A673 (cell line): ENCODE data around the gene M1AP. TPM values are rescaled to one million over a fixed set of nuclear protein-coding genes. Genes with fewer than 3 reads are reported as not detected.

Source experiments
- BruUV-seq: library from RNA; stranded (reverse); fragments of 400-500 nt; replicated peaks from 2 replicates; lab custom pipeline; 2021; lab: Mats Ljungman, UMichigan
- CTCF ChIA-PET: fragments of 300-600 bp; sonication (Branson Sonifier 250); formaldehyde crosslinking; loops from one replicate; lab custom pipeline; 2022; ENCODE audit warnings: antibody characterized with exemption; lab: Charles Lee
- POLR2A ChIA-PET: fragments of 300-600 bp; sonication (Branson Sonifier 250); formaldehyde crosslinking; loops from one replicate; lab custom pipeline; 2022; ENCODE audit warnings: antibody characterized with exemption; ENCODE audit not compliant: low non-redundant PET; lab: Charles Lee
- DNase-seq: peaks from one replicate; pipeline ENCODE4 v3.0.0-alpha.2; 2015; ENCODE audit warnings: low spot score
- H3K27ac ChIP-seq: fragments of 200-600 bp; sonication (generic); 2 replicates; pipeline ENCODE4 v1.5.1; 2016; ENCODE audit warnings: mixed run types, low read depth, mild to moderate bottlenecking, mixed read lengths, antibody characterized with exemption, low read length; ENCODE audit not compliant: poor library complexity, severe bottlenecking
- H3K27me3 ChIP-seq: fragments of 200-600 bp; sonication (generic); replicated peaks from 2 replicates; pipeline ENCODE4 v1.6.1; 2017; ENCODE audit warnings: mixed run types, low read depth, mild to moderate bottlenecking, mixed read lengths, antibody characterized with exemption, low read length; ENCODE audit not compliant: insufficient read depth, poor library complexity
- H3K36me3 ChIP-seq: fragments of 200-600 bp; sonication (generic); 2 replicates; pipeline ENCODE4 v1.6.1; 2016; ENCODE audit warnings: mixed run types, mild to moderate bottlenecking, mixed read lengths, antibody characterized with exemption, low read length; ENCODE audit not compliant: insufficient read depth, poor library complexity, severe bottlenecking
- H3K4me1 ChIP-seq: fragments of 200-600 bp; sonication (generic); 2 replicates; pipeline ENCODE4 v1.6.1; 2017; ENCODE audit warnings: mixed run types, mild to moderate bottlenecking, mixed read lengths, antibody characterized with exemption, low read length; ENCODE audit not compliant: insufficient read depth, poor library complexity, severe bottlenecking
- H3K4me3 ChIP-seq: fragments of 200-600 bp; sonication (generic); 2 replicates; pipeline ENCODE4 v1.5.1; 2016; ENCODE audit warnings: low read depth, mixed run types, mild to moderate bottlenecking, mixed read lengths, low read length; ENCODE audit not compliant: poor library complexity, severe bottlenecking
- H3K9me3 ChIP-seq: fragments of 200-600 bp; sonication (generic); 2 replicates; pipeline ENCODE4 v1.6.1; 2016; ENCODE audit warnings: mixed run types, low read depth, mild to moderate bottlenecking, mixed read lengths, antibody characterized with exemption, low read length; ENCODE audit not compliant: poor library complexity, severe bottlenecking
- CTCF ChIP-seq: fragments of 300-800, 200-600 bp; sonication (generic); conservative IDR thresholded peaks from 2 replicates; pipeline ENCODE4 v1.5.1; 2017; ENCODE audit warnings: low read depth, mild to moderate bottlenecking, antibody characterized with exemption, low read length, moderate library complexity, mixed read lengths
- EZH2 ChIP-seq: fragments of 200-600 bp; sonication (generic); IDR thresholded peaks from 2 replicates; pipeline ENCODE4 v1.6.1; 2017; ENCODE audit warnings: borderline replicate concordance, low read depth, mild to moderate bottlenecking, mixed read lengths, antibody characterized with exemption, low read length; ENCODE audit not compliant: poor library complexity, severe bottlenecking
- intact Hi-C: fragments of 100-400 bp; cut with micrococcal nuclease; formaldehyde crosslinking; loops from one replicate; pipeline ENCODE4 v1.10.0; 2022; ENCODE audit not compliant: unreplicated experiment
- total RNA-seq: library from RNA; stranded (reverse); gene quantifications from 2 replicates; pipeline ENCODE4 v1.2.3, GENCODE V29; 2021

The M1AP gene
- total RNA-seq, 1 experiment from 2014 or later, result not detected

GRCh38 chr2:74511104-74511989 is 136.8 kb downstream of the M1AP start:
- ChIA-PET CTCF (no interaction called here), POLR2A (no interaction called here)
- Histone ChIP-seq H3K4me1 (peaks cover 30% of the 10 kb centered on the region), H3K4me3 (no peak overlapping the region), H3K27ac (no peak overlapping the region), H3K27me3 (peaks cover 38% of the 10 kb centered on the region), H3K36me3 (no peaks in the 10 kb centered on the region), H3K9me3 (no peaks in the 10 kb centered on the region)
- BruUV-seq, result no TSS peak
- TF ChIP-seq EZH2, result no peak
- no peak for TF ChIP-seq CTCF
- intact Hi-C loops, result no loop called here
- DNase-seq, result no peak

GRCh38 chr2:74510272-74510671 is 137.9 kb downstream of the M1AP start:
- H3K27ac ChIP-seq, result no peak overlapping the region
- BruUV-seq, result no TSS peak
- TF ChIP-seq CTCF (no peak), EZH2 (no peak)
- H3K27me3 ChIP-seq, result peaks cover 28% of the 10 kb centered on the region
- H3K4me1 ChIP-seq, result peaks cover 34% of the 10 kb centered on the region
- H3K9me3 ChIP-seq, result no peaks in the 10 kb centered on the region
- POLR2A ChIA-PET, result no interaction called here
- H3K4me3 ChIP-seq, result no peak overlapping the region
- H3K36me3 ChIP-seq, result peaks cover 8% of the 10 kb centered on the region
- intact Hi-C loops, result no loop called here
- CTCF ChIA-PET, result no interaction called here
- no peak for DNase-seq

- ChIA-PET POLR2A (no interaction called here), CTCF (interaction anchor here (1.1 kb wide), 1 partner anchor 25 kb away, joined by 3 read pairs; the partner anchor contains the start of genes CCDC142 and TTC31)
- H3K36me3 ChIP-seq, result peaks cover 14% of the 10 kb centered on the region
- intact Hi-C loops, result loop anchor here (2.0 kb wide), 1 partner anchor 21 kb away; the partner anchor contains the start of genes AUP1 and HTRA2
- TF ChIP-seq CTCF (no peak), EZH2 (no peak)
- peak overlapping the region; percentile 63 for H3K4me3 ChIP-seq
- no TSS peak for BruUV-seq
- peaks cover 5% of the 10 kb centered on the region for H3K27me3 ChIP-seq
- peak overlapping the region; percentile 97 for H3K27ac ChIP-seq
- DNase-seq, result peak; percentile 89
- peaks cover 15% of the 10 kb centered on the region for H3K4me1 ChIP-seq
- H3K9me3 ChIP-seq, result no peaks in the 10 kb centered on the region
Measured at GRCh38 chr2:74507926-74508520, 140.1 kb downstream of the M1AP start.

Other genes starting within 250 kb of the M1AP start
- gene C2orf81, start 226.7 kb downstream of the M1AP start, total RNA-seq, result 1.6 and 1.9 TPM in 2 replicates
- gene WDR54, start 226.6 kb downstream of the M1AP start, total RNA-seq, result 41.1 and 51.1 TPM in 2 replicates
- gene RTKN, start 206.4 kb downstream of the M1AP start, total RNA-seq, result 27.0 and 29.6 TPM in 2 replicates
- gene INO80B, start 193.2 kb downstream of the M1AP start, total RNA-seq, result 29.9 and 34.9 TPM in 2 replicates
- gene WBP1, start 189.9 kb downstream of the M1AP start, total RNA-seq, result 37.9 and 53.6 TPM in 2 replicates
- 38.2 and 45.2 TPM in 2 replicates for gene MOGS, start 182.9 kb downstream of the M1AP start, total RNA-seq
- 99.2 and 104 TPM in 2 replicates for gene MRPL53, start 175.7 kb downstream of the M1AP start, total RNA-seq
- gene CCDC142, start 165.3 kb downstream of the M1AP start, total RNA-seq, result 20.4 and 27.4 TPM in 2 replicates
- 25.8 and 28.6 TPM in 2 replicates for gene TTC31, start 165.2 kb downstream of the M1AP start, total RNA-seq
- gene LBX2, start 148.7 kb downstream of the M1AP start, total RNA-seq, result 0.48 TPM in 1 of 2 replicates, not detected in the other
- gene PCGF1, start 140.6 kb downstream of the M1AP start, total RNA-seq, result 30.9 and 33.0 TPM in 2 replicates
- gene TLX2, start 133.9 kb downstream of the M1AP start, total RNA-seq, result not detected in 2 replicates
- gene DQX1, start 122.1 kb downstream of the M1AP start, total RNA-seq, result 0.50 and 0.71 TPM in 2 replicates
- 114 and 126 TPM in 2 replicates for gene AUP1, start 118.6 kb downstream of the M1AP start, total RNA-seq
- 35.1 and 37.7 TPM in 2 replicates for gene HTRA2, start 118.4 kb downstream of the M1AP start, total RNA-seq
- gene LOXL3, start 94.4 kb downstream of the M1AP start, total RNA-seq, result 0.88 and 1.9 TPM in 2 replicates
- 18.4 and 20.7 TPM in 2 replicates for gene DOK1, start 93.6 kb downstream of the M1AP start, total RNA-seq
- 3.8 and 4.1 TPM in 2 replicates for gene SEMA4F, start 5.9 kb upstream of the M1AP start, total RNA-seq
- gene HK2, start 185.8 kb upstream of the M1AP start, total RNA-seq, result 40.1 and 42.6 TPM in 2 replicates